GM12878 (cell line): ENCODE measurements around the gene SSNA1. TPM values are rescaled to one million over a fixed set of nuclear protein-coding genes. Genes with fewer than 3 reads are reported as not detected.
A peak's percentile ranks its signal among the peaks of the same experiment; 100 is the strongest.

ENCODE experiments used
- ATAC-seq: fragments of 200-7000 bp; cut with Tn5 transposase; 3 replicates; pipeline ENCODE4 v1.9.1; 2020; ENCODE audit warnings: mild to moderate bottlenecking, moderate library complexity
- BruUV-seq: library from RNA; stranded (reverse); fragments of 400-500 nt; replicated peaks from 2 replicates; lab custom pipeline; 2021; lab: Mats Ljungman, UMichigan
- CTCF ChIA-PET: fragments of 300-600 bp; sonication (Branson Sonifier 250); formaldehyde crosslinking; extraction: SDS; loops from one replicate; lab custom pipeline; 2021; ENCODE audit warnings: inconsistent platforms; lab: Yijun Ruan, JAX
- POLR2A ChIA-PET: fragments of 350-600 bp; formaldehyde crosslinking; extraction: SDS; loops from one replicate; lab custom pipeline; 2021; ENCODE audit warnings: inconsistent platforms; lab: Charles Lee
- RAD21 ChIA-PET: fragments of 300-600 bp; sonication (Branson Sonifier 250); formaldehyde crosslinking; loops from one replicate; lab custom pipeline; 2023; ENCODE audit warnings: antibody characterized with exemption; ENCODE audit not compliant: unreplicated experiment; lab: Charles Lee
- SMC1A ChIA-PET: fragments of 300-600 bp; sonication (Branson Sonifier 250); formaldehyde crosslinking; loops from one replicate; lab custom pipeline; 2023; ENCODE audit not compliant: unreplicated experiment, uncharacterized antibody; lab: Charles Lee
- DNase-seq: peaks from one replicate; pipeline ENCODE4 v3.0.0-alpha.2; 2011; ENCODE audit warnings: low read depth, low spot score
- FAIRE-seq: peaks from 3 replicates; lab custom pipeline; 2011; peaks lifted over from hg19 to GRCh38; lab: Jason Lieb, UNC
- H2AFZ ChIP-seq: 2 replicates; pipeline ENCODE4 v1.6.0; 2011; ENCODE audit warnings: low read depth, low read length, control low read depth; ENCODE audit not compliant: control insufficient read depth
- H3K27ac ChIP-seq: 2 replicates; pipeline ENCODE4 v1.5.1; 2011; ENCODE audit warnings: control low read depth; ENCODE audit not compliant: control insufficient read depth, insufficient read depth
- H3K27me3 ChIP-seq, 2 experiments: replicated peaks in 1 of 2; 2 replicates each; pipeline versions ENCODE4 v1.6.0 to v1.6.1; 2011; ENCODE audit warnings: low read length in 1 of 2; ENCODE audit not compliant: control insufficient read depth in 2 of 2, insufficient read depth in 2 of 2
- H3K36me3 ChIP-seq, 2 experiments: 2 replicates each; pipeline ENCODE4 v1.5.1; 2011; ENCODE audit warnings: low read length in 1 of 2; ENCODE audit not compliant: control insufficient read depth in 2 of 2, insufficient read depth in 2 of 2
- H3K4me1 ChIP-seq: 2 replicates; pipeline ENCODE4 v1.6.1; 2011; ENCODE audit warnings: mild to moderate bottlenecking, low read length, moderate library complexity, mixed read lengths; ENCODE audit not compliant: control insufficient read depth, insufficient read depth
- H3K4me2 ChIP-seq: 2 replicates; pipeline ENCODE4 v1.6.0; 2011; ENCODE audit warnings: control low read depth; ENCODE audit not compliant: control insufficient read depth, insufficient read depth
- H3K4me3 ChIP-seq: fragments of 200-600 bp; sonication (generic); 2 replicates; pipeline ENCODE4 v1.5.1; 2016
- H3K79me2 ChIP-seq: 2 replicates; pipeline ENCODE4 v1.6.0; 2011; ENCODE audit warnings: low read length; ENCODE audit not compliant: control insufficient read depth, insufficient read depth
- H3K9ac ChIP-seq: 2 replicates; pipeline ENCODE4 v1.8.0; 2011; ENCODE audit warnings: low read length, control low read depth, mixed read lengths; ENCODE audit not compliant: control insufficient read depth, insufficient read depth
- H3K9me3 ChIP-seq: replicated peaks from 3 replicates; pipeline ENCODE4 v1.5.1; 2011; ENCODE audit warnings: mild to moderate bottlenecking, low read length; ENCODE audit not compliant: control insufficient read depth, insufficient read depth
- H4K20me1 ChIP-seq: 2 replicates; pipeline ENCODE4 v1.6.0; 2011; ENCODE audit not compliant: control insufficient read depth, insufficient read depth
- PAX5 ChIP-seq: IDR thresholded peaks from 2 replicates; pipeline ENCODE4 v1.6.1; 2011; ENCODE audit warnings: low read depth, low read length, borderline replicate concordance
- POLR2AphosphoS5 ChIP-seq: IDR thresholded peaks from 2 replicates; pipeline ENCODE4 v1.6.1; 2011; ENCODE audit warnings: mild to moderate bottlenecking, low read length, inconsistent platforms
- REST ChIP-seq: IDR thresholded peaks from 2 replicates; pipeline ENCODE4 v1.6.1; 2012; ENCODE audit warnings: mild to moderate bottlenecking, low read depth, low read length
- SREBF2 ChIP-seq: IDR thresholded peaks from 2 replicates; pipeline ENCODE4 v1.6.1; 2012; ENCODE audit warnings: mild to moderate bottlenecking, low read length
- TCF12 ChIP-seq: IDR thresholded peaks from 2 replicates; pipeline ENCODE4 v1.6.1; 2011; ENCODE audit warnings: low read depth, mild to moderate bottlenecking, low read length
- ZNF207 ChIP-seq: fragments of 450-650 bp; IDR thresholded peaks from 2 replicates; pipeline ENCODE4 v1.6.1; 2014; ENCODE audit warnings: antibody characterized with exemption, mild to moderate bottlenecking, borderline replicate concordance
- WGBS: methylation state at CpG from one replicate; pipeline ENCODE4 v1.1.6; 2016; ENCODE audit warnings: low lambda C conversion rate; ENCODE audit not compliant: insufficient replicate concordance, insufficient coverage; ENCODE audit errors: missing lambda C conversion rate; 5-methylcytosine and 5-hydroxymethylcytosine counted together
- in situ Hi-C: fragments of 300-500 bp; cut with MboI; formaldehyde crosslinking; loops from 9 replicates; pipeline ENCODE4 v1.14.3; 2018; ENCODE audit warnings: mixed read lengths
- intact Hi-C: fragments of 100-400 bp; cut with micrococcal nuclease; formaldehyde crosslinking; loops from one replicate; pipeline ENCODE4 v1.14.2; 2022; ENCODE audit not compliant: unreplicated experiment
- polyA plus RNA-seq, 11 experiments: library from polyadenylated mRNA; depleted of rRNA in 4 of 11; unstranded in 6 of 11; stranded (reverse) in 5 of 11; fragments of >200 nt; fragmentation: Nextera tagmentation in 4 of 11; fragmentation: Illumina TruSeq in 1 of 11; extraction: Ambion mirVana in 4 of 11; extraction: Trizol in 1 of 11; gene quantifications; 1 replicate in 1 of 11; 2 replicates in 10 of 11; pipeline versions ENCODE4 v1.2.1 to v1.2.3, GENCODE V29; 2011 to 2016; ENCODE audit warnings: inconsistent platforms in 2 of 11, missing spikeins in 2 of 11, low read depth in 1 of 11
- total RNA-seq, 4 experiments: library from RNA; depleted of rRNA in 3 of 4; stranded (reverse); fragments of >200 nt in 3 of 4; fragmentation: Illumina TruSeq in 1 of 4; extraction: Trizol in 1 of 4; gene quantifications; 2 replicates each; pipeline versions ENCODE4 v1.2.1 to v1.2.3, GENCODE V29; 2013 to 2021

Gene SSNA1
- total and polyA plus RNA-seq, 10 of the 15 experiments (the other 5 are each of a cell fraction or from before 2014, with no cell fraction given): 0.63 to 139 (median 78.0) TPM

GRCh38 chr9:137150617-137151457 lies 37.6 kb upstream of the SSNA1 start (continued):
- TF ChIP-seq REST (no peak), ZNF207 (no peak), TCF12 (no peak), SREBF2 (no peak)

GRCh38 chr9:137152844-137153405 lies 35.6 kb upstream of the SSNA1 start:
- Histone ChIP-seq H3K36me3 (no peaks in the 10 kb centered on the region), H3K27ac (no peak overlapping the region), H3K79me2 (no peaks in the 10 kb centered on the region), H3K4me2 (no peak overlapping the region), H4K20me1 (no peaks in the 10 kb centered on the region)
- FAIRE-seq: no peak
- no peak for ATAC-seq
- TF ChIP-seq POLR2AphosphoS5 (0 out of 2 replicates have a peak, but pooled peaks have one; percentile 31), PAX5 (no peak)
- TF ChIP-seq, all 136 proteins: peak for 1
- ChIA-PET SMC1A (interaction anchor here (3.3 to 4.7 kb wide), 2 partner anchors 23 to 30 kb away, joined by 14 to 28 read pairs; no protein-coding TSS in a partner anchor), RAD21 (interaction anchor here (3.9 kb wide), 1 partner anchor 23 kb away, joined by 54 read pairs; no protein-coding TSS in a partner anchor), POLR2A (interaction anchor here (1.1 to 4.3 kb wide), 4 partner anchors 14 to 399 kb away, joined by 4 to 166 read pairs (median 21); partner anchors contain the start of genes CYSRT1, MRPL41 and RNF208), CTCF (no interaction called here)
- no TSS peak for BruUV-seq
- Histone ChIP-seq H3K9me3 (no peaks in the 10 kb centered on the region; the same call in 2 of the 3 replicates), H3K4me1 (peaks cover 15% of the 10 kb centered on the region), H3K4me3 (no peak overlapping the region), H3K27me3 (no peaks in the 10 kb centered on the region), H2AFZ (no peak overlapping the region), H3K9ac (no peak overlapping the region)
- 96% methylated on average over 7 of the region's 7 CpGs for WGBS
- intact Hi-C loops (loop anchor here (5.0 kb wide), 1 partner anchor 36 kb away; no protein-coding TSS in a partner anchor), in situ Hi-C loops (no loop called here)
- DNase-seq: no peak
